ENCODE results near the gene MCRIP1. TPM values are rescaled to one million over a fixed set of nuclear protein-coding genes. Genes with fewer than 3 reads are reported as not detected.
A peak's percentile ranks its signal among the peaks of the same experiment; 100 is the strongest.

Gene MCRIP1
- total RNA-seq, 1 experiment from 2014 or later, result 59.7 TPM

DNA sequence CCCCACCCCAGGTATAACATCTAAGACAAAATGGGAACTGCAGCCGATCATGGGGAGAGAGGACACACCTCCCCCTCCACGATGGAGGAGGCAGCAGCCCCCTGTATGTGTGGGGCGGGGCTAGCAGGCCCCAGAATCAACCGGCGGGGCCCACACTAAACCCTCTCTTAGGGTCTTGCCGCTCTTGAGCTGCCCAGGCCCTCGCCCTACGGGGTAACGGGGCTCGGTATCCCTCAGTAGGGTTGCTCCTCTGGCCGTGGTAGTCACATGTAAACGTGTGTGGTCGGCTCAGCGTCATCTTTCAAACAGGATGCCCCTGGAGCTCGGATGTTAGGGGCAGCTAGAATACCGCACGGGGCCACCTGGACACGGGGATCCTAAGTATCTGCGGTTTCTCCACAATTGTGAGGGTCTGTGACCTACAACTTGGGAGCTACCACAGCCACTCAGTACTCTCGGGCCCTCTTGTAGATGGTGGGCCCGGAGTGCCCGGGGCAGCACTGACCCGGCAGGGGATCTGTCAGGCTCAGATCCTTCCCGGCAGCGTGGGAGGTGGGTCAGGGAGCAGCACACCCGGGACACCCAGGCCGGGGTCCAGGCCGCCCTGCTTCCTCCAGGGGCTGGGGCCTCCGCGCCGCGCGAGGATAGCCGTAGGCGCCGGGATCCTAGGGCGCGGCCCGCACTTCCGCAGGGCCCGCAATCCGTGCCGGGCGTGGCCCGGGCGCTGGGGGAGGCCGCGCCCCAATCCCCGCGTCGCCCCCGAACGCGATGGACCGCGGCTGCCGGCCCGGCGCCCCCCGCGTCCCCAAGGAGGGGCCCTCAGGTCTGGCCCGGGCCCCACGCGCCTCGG, 37.3 kb upstream of the MCRIP1 start:
- no peak for TF ChIP-seq CTCF (IDR thresholded peaks at IDR 0.05; ENCODE audit: insufficient read depth in 1 of 2, low read depth in 1 of 2, low read length in 1 of 2, severe bottlenecking in 1 of 2, unreplicated experiment in 1 of 2)
- H3K4me3 Mint-ChIP-seq (ENCODE audit: unreplicated experiment), result peak overlapping the region; percentile 77
- POLR2A ChIA-PET, result interaction anchor here (0.6 to 1.1 kb wide), 2 partner anchors 9 to 21 kb away, joined by 4 read pairs; partner anchors contain the start of gene P4HB
- no peaks in the 10 kb centered on the region for H3K9me3 ChIP-seq
- no peaks in the 10 kb centered on the region for H3K27me3 Mint-ChIP-seq (ENCODE audit: insufficient read depth, unreplicated experiment)
- intact Hi-C loops (cut with micrococcal nuclease; ENCODE audit: unreplicated experiment), result loop anchor here (5.0 kb wide), 1 partner anchor 152 kb away; the partner anchor contains the start of genes CENPX and LRRC45
- peaks cover 16% of the 10 kb centered on the region for H3K4me1 Mint-ChIP-seq (ENCODE audit: low read depth, unreplicated experiment)
- no TSS peak for BruUV-seq (replicated peaks)
- peaks cover 96% of the 10 kb centered on the region for H3K36me3 Mint-ChIP-seq (ENCODE audit: insufficient read depth, unreplicated experiment)
- peak overlapping the region; percentile 81 for H3K4me3 ChIP-seq (ENCODE audit: low read depth, low read length)
- no peaks in the 10 kb centered on the region for H3K9me3 Mint-ChIP-seq (ENCODE audit: unreplicated experiment)
- DNase-seq, result peak in 1 of 2 experiments; percentile 54
- H3K36me3 ChIP-seq (ENCODE audit: control insufficient read depth, insufficient read depth, low read length), result peaks cover 4% of the 10 kb centered on the region; the same call in 1 of the 2 replicates
- CTCF ChIA-PET, result interaction anchor here (0.6 kb wide), 1 partner anchor 355 kb away, joined by 3 read pairs; no protein-coding TSS in a partner anchor
- H3K27me3 ChIP-seq (replicated peaks; ENCODE audit: control insufficient read depth, insufficient read depth, low read length), result no peaks in the 10 kb centered on the region
- H3K4me1 ChIP-seq, result peaks cover 50% of the 10 kb centered on the region
- peak overlapping the region; percentile 90 for H3K27ac Mint-ChIP-seq (ENCODE audit: unreplicated experiment)

- Mint-ChIP-seq H3K4me3 (ENCODE audit: unreplicated experiment) (peak overlapping the region; percentile 77), H3K9me3 (ENCODE audit: unreplicated experiment) (no peaks in the 10 kb centered on the region), H3K27ac (ENCODE audit: unreplicated experiment) (peak overlapping the region; percentile 90), H3K27me3 (ENCODE audit: insufficient read depth, unreplicated experiment) (no peaks in the 10 kb centered on the region), H3K36me3 (ENCODE audit: insufficient read depth, unreplicated experiment) (peaks cover 97% of the 10 kb centered on the region), H3K4me1 (ENCODE audit: low read depth, unreplicated experiment) (peaks cover 16% of the 10 kb centered on the region)
- Histone ChIP-seq H3K27me3 (replicated peaks; ENCODE audit: control insufficient read depth, insufficient read depth, low read length) (no peaks in the 10 kb centered on the region), H3K4me3 (ENCODE audit: low read depth, low read length) (peak overlapping the region; percentile 81), H3K4me1 (peaks cover 50% of the 10 kb centered on the region), H3K36me3 (ENCODE audit: control insufficient read depth, insufficient read depth, low read length) (peaks cover 4% of the 10 kb centered on the region; the same call in 1 of the 2 replicates), H3K9me3 (no peaks in the 10 kb centered on the region)
- ChIA-PET CTCF (interaction anchor here (0.8 to 1.0 kb wide), 2 partner anchors 158 to 168 kb away, joined by 3 to 4 read pairs; partner anchors contain the start of gene DCXR), POLR2A (interaction anchor here (0.6 to 1.1 kb wide), 4 partner anchors 9 to 587 kb away, joined by 3 to 4 read pairs (median 4); partner anchors contain the start of gene P4HB)
- BruUV-seq (replicated peaks), result no TSS peak
- DNase-seq, result peak; percentile 54 to 62
- TF ChIP-seq CTCF (IDR thresholded peaks at IDR 0.05; ENCODE audit: insufficient read depth in 1 of 2, low read depth in 1 of 2, low read length in 1 of 2, severe bottlenecking in 1 of 2, unreplicated experiment in 1 of 2), result peak; percentile 54 to 74
- intact Hi-C loops (cut with micrococcal nuclease; ENCODE audit: unreplicated experiment), result loop anchor here (5.0 kb wide), 1 partner anchor 153 kb away; the partner anchor contains the start of genes CENPX and LRRC45
Measured at GRCh38 chr17:81869221-81870130, 36.4 kb upstream of the MCRIP1 start.

Measured in Caco-2 (cell line).